ENCODE data around the gene UBC.
A peak's percentile ranks its signal among the peaks of the same experiment; 100 is the strongest.
"Not testable (repeated sequence)": the region's sequence is repeated elsewhere in the genome, so short reads cannot be mapped to it uniquely, and the experiment has no call there.

UBC gene

DNA sequence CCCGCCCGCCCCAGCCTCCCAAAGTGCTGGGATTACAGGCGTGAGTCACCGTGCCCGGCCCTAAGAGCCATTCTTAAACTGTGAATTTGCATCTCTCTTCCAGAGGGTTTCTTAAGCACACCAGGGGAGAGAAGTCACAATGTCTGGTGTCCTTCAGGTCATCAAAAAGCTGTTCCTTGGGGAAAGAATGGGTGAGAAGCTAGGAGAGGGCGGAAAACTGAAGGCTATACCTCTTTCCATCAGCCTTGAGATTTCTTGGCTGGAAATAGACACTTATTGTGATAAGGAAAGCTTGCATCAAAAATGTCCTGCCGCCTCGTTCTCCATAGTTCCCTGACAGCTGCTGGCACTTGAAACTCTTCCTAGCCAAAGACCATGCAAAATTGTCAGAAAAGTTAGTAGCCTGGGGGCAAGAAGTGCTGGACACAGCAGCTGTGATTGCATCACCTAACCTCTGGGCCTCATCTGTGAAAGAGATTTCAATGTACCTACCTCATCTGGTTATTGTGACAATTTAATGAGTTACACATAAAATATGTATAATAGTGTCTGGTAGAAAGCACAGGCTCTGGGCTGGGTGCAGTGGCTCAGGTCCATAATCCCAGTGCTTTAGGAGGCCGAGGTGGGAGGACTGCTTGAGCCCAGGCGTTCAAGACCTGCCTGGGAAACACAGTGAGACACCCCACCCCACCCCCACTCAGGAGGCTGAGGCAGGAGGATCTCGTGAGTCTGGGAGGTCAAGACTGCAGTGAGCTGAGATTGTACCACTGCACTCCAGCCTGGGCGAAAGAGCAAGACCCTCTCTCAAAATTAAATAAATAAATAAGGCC, 9.7 kb upstream of the UBC start:
- Histone ChIP-seq H3K9ac (ENCODE audit: low read depth in 1 of 2, low read length in 2 of 2) (no peak overlapping the region), H3K4me3 (ENCODE audit: low read length in 2 of 2) (no peak overlapping the region), H3K9me3 (ENCODE audit: control insufficient read depth in 2 of 2, low read length in 2 of 2) (no peaks in the 10 kb centered on the region), H3K27ac (ENCODE audit: low read depth in 2 of 2, low read length in 2 of 2) (no peak overlapping the region), H3K4me1 (ENCODE audit: control insufficient read depth in 2 of 2, insufficient read depth in 2 of 2, low read length in 2 of 2) (peaks cover 23 to 40% of the 10 kb centered on the region in 2 donors), H3K36me3 (ENCODE audit: control insufficient read depth in 2 of 2, insufficient read depth in 2 of 2, low read length in 2 of 2) (no peaks in the 10 kb centered on the region), H3K27me3 (ENCODE audit: control insufficient read depth in 2 of 2, insufficient read depth in 2 of 2, low read length in 2 of 2) (no peaks in the 10 kb centered on the region)

DNA sequence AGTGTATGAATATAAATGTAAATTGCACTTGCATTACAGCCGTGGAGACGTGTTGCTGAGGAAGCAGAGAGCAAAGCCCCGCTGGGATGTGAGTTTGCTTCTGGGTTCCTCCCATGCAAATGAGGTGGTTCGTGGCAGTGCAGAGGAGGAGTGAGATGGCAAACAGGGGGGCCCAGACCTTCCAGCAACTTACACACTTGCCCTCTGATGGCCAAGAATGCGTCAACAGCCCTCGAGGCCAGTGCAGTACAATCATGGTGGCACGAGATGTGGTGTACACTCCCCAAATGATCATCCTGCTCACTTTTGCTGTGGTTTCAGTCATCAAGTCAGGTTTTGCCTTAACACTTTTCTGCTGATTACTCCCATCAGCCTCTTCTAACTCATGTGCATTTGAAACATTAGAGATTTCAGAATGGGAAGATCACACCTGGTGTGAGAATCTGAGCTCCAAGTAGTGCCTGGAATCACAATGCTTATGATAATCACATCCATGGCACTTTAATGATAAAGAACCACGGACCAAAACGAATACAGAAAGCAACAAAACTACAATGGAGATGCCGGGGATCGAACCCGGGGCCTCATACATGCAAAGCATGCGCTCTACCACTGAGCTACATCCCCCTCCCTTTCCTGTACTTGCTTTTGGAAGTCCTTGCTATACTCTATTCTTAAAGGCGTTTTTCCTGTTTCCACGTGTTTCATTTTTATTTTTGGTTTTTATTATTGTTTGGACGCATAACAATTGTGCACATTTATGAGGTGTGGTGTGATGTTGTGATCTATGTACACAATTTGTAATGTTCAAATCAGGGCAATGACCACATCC, 7.0 kb upstream of the UBC start:
- Histone ChIP-seq H3K9ac (ENCODE audit: low read depth in 1 of 2, low read length in 2 of 2) (peak overlapping the region; percentile 54 to 55), H3K36me3 (ENCODE audit: control insufficient read depth in 2 of 2, insufficient read depth in 2 of 2, low read length in 2 of 2) (no peaks in the 10 kb centered on the region), H3K27me3 (ENCODE audit: control insufficient read depth in 2 of 2, insufficient read depth in 2 of 2, low read length in 2 of 2) (no peaks in the 10 kb centered on the region), H3K27ac (ENCODE audit: low read depth in 2 of 2, low read length in 2 of 2) (peak overlapping the region; percentile 99 to 100), H3K9me3 (ENCODE audit: control insufficient read depth in 2 of 2, low read length in 2 of 2) (no peaks in the 10 kb centered on the region), H3K4me3 (ENCODE audit: low read length in 2 of 2) (peak overlapping the region; percentile 60 to 65), H3K4me1 (ENCODE audit: control insufficient read depth in 2 of 2, insufficient read depth in 2 of 2, low read length in 2 of 2) (peaks cover 37 to 48% of the 10 kb centered on the region in 2 donors)

DNA sequence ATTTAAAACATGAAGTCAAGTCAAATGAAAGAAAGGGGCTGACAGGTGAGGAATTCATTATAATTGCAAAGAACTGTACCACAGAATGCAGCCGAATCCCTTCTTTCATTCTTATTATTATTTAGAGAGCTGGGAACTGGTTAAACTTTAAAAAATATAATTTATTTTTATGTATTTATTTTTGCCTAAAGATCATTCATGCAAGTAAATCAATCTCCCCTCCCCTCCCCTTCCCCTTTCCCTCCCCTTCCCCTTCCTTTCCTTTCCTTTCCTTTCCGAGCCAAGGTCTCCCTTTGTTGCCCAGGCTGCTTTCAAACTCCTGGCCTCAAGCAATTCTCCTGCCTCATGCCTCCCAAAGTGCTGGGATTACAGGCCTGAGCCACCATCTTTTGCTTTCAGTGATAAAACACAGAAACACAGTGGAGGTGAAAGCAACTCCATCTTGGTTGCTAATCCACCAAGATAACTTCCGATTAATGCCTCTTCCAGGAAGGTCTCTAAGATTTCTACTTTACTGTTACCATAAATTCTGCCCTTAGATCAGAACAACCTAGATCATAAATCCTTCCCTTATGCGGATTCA, 6.0 kb upstream of the UBC start:
- Histone ChIP-seq H3K36me3 (ENCODE audit: control insufficient read depth in 2 of 2, insufficient read depth in 2 of 2, low read length in 2 of 2) (no peaks in the 10 kb centered on the region), H3K9ac (ENCODE audit: low read depth in 1 of 2, low read length in 2 of 2) (peak overlapping the region; percentile 70 to 99), H3K9me3 (ENCODE audit: control insufficient read depth in 2 of 2, low read length in 2 of 2) (no peaks in the 10 kb centered on the region), H3K27ac (ENCODE audit: low read depth in 2 of 2, low read length in 2 of 2) (peak overlapping the region; percentile 99 to 100), H3K27me3 (ENCODE audit: control insufficient read depth in 2 of 2, insufficient read depth in 2 of 2, low read length in 2 of 2) (no peaks in the 10 kb centered on the region), H3K4me3 (ENCODE audit: low read length in 2 of 2) (peak overlapping the region in 1 of 2 donors; percentile 55), H3K4me1 (ENCODE audit: control insufficient read depth in 2 of 2, insufficient read depth in 2 of 2, low read length in 2 of 2) (peaks cover 46 to 55% of the 10 kb centered on the region in 2 donors)

DNA sequence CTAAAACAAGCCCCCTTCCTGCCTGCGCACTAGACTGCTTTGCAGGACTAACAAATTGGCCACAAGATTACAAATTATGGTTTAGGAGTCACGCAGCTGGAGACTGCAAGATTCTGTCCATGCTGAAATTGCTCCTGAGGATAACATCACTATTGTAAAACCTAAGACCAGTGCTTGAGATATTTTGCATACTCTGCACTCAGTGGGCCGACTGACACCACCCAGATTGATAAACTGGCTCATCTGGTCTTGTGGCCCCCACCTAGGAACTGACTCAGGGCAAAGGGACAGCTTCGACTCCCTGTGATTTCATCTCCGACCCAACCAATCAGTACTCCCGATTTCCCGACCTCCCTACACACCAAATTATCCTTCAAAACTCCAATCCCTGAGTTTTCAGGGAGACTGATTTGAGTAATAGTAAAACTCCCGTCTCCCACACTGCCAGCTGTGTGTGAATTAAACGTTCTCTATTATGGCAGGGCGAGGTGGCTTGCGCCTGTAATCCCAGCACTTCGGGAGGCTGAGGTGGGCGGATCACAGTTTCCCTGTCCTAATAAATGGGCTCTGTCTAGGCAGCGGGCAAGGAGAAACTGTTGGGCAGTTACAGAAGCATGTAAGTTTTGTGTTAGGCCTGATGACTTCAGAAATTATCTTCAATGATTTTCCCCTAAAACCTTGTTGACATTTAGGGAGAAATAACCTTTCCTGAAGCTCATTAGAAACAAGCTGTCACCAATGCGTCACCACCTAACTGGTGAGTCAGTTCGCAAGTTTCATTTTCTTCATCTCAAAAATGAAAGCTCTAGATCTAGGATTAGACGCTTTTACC, 5.3 kb upstream of the UBC start:
- peak overlapping the region; percentile 99 to 100 for H3K27ac ChIP-seq (ENCODE audit: low read depth in 2 of 2, low read length in 2 of 2)
- H3K36me3 ChIP-seq (ENCODE audit: control insufficient read depth in 2 of 2, insufficient read depth in 2 of 2, low read length in 2 of 2), result no peaks in the 10 kb centered on the region
- peaks cover 48 to 59% of the 10 kb centered on the region in 2 donors for H3K4me1 ChIP-seq (ENCODE audit: control insufficient read depth in 2 of 2, insufficient read depth in 2 of 2, low read length in 2 of 2)
- H3K27me3 ChIP-seq (ENCODE audit: control insufficient read depth in 2 of 2, insufficient read depth in 2 of 2, low read length in 2 of 2), result no peaks in the 10 kb centered on the region
- H3K9ac ChIP-seq (ENCODE audit: low read depth in 1 of 2, low read length in 2 of 2), result peak overlapping the region; percentile 70 to 99
- H3K4me3 ChIP-seq (ENCODE audit: low read length in 2 of 2), result peak overlapping the region in 1 of 2 donors; percentile 55
- H3K9me3 ChIP-seq (ENCODE audit: control insufficient read depth in 2 of 2, low read length in 2 of 2), result no peaks in the 10 kb centered on the region

DNA sequence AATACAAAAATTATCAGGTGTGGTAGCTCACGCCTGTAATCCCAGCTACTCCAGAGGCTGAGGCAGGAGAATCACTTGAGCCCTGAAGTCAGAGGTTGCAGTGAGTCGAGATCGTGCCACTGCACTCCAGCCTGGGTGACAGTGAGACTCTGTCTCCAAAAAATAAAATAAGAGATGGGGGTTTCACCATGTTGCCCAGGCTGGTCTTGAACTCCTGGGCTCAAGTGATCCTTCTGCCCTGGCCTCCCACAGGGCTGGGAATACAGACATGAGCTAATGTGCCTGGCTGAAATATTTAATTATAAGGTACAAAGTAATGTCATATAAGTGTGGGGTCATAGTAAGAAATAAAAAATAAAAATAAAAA, 4.2 kb upstream of the UBC start:
- peaks cover 48 to 61% of the 10 kb centered on the region in 2 donors for H3K4me1 ChIP-seq (ENCODE audit: control insufficient read depth in 2 of 2, insufficient read depth in 2 of 2, low read length in 2 of 2)
- H3K9me3 ChIP-seq (ENCODE audit: control insufficient read depth in 2 of 2, low read length in 2 of 2); H3K36me3 ChIP-seq (ENCODE audit: control insufficient read depth in 2 of 2, insufficient read depth in 2 of 2, low read length in 2 of 2); H3K27me3 ChIP-seq (ENCODE audit: control insufficient read depth in 2 of 2, insufficient read depth in 2 of 2, low read length in 2 of 2): not testable (repeated sequence)
- peak overlapping the region; percentile 86 to 99 for H3K9ac ChIP-seq (ENCODE audit: low read depth in 1 of 2, low read length in 2 of 2)
- H3K4me3 ChIP-seq (ENCODE audit: low read length in 2 of 2), result peak overlapping the region in 1 of 2 donors; percentile 82
- peak overlapping the region; percentile 99 to 100 for H3K27ac ChIP-seq (ENCODE audit: low read depth in 2 of 2, low read length in 2 of 2)

DNA sequence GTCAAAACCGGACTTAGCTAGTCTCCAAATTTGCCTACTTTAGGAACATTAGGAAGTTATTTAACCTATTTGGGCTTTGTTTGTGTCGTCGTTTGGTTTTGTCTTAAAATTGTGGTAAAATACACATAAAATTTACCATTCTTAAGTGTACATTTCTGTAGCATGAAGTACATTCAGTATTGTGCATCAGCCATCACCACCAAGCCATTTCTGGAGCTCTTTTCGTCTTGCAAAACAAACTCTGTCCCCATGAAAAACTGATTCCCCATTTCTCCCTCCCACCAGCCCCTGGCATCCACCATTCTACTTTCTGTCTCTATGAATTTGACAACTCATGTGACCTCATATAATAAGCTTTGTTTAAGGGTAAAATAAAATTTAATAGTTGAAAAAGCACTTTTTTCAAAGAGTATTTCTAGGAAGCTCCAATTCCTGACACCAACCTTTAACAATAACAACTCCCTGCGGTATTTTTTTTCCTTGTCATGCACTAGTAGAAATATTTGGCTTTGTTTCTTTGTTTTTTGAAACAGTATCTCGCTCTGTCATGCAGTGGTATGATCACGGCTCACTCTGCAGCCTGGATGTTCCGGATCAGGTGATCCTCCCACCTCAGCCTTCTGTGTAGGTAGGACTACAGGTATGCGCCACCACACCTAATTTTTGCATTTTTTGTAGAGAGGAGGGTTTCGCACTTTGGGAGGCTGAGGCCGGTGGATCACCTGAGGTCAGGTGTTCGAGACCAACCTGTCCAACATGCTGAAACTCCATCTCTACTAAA, 3.6 kb upstream of the UBC start:
- Histone ChIP-seq H3K36me3 (ENCODE audit: control insufficient read depth in 2 of 2, insufficient read depth in 2 of 2, low read length in 2 of 2) (peaks cover 7% of the 10 kb centered on the region in 2 donors), H3K9me3 (ENCODE audit: control insufficient read depth in 2 of 2, low read length in 2 of 2) (no peaks in the 10 kb centered on the region), H3K4me3 (ENCODE audit: low read length in 2 of 2) (peak overlapping the region; percentile 66 to 82), H3K27ac (ENCODE audit: low read depth in 2 of 2, low read length in 2 of 2) (peak overlapping the region; percentile 99 to 100), H3K9ac (ENCODE audit: low read depth in 1 of 2, low read length in 2 of 2) (peak overlapping the region; percentile 86 to 99), H3K4me1 (ENCODE audit: control insufficient read depth in 2 of 2, insufficient read depth in 2 of 2, low read length in 2 of 2) (peaks cover 48 to 61% of the 10 kb centered on the region in 2 donors), H3K27me3 (ENCODE audit: control insufficient read depth in 2 of 2, insufficient read depth in 2 of 2, low read length in 2 of 2) (no peaks in the 10 kb centered on the region)

DNA sequence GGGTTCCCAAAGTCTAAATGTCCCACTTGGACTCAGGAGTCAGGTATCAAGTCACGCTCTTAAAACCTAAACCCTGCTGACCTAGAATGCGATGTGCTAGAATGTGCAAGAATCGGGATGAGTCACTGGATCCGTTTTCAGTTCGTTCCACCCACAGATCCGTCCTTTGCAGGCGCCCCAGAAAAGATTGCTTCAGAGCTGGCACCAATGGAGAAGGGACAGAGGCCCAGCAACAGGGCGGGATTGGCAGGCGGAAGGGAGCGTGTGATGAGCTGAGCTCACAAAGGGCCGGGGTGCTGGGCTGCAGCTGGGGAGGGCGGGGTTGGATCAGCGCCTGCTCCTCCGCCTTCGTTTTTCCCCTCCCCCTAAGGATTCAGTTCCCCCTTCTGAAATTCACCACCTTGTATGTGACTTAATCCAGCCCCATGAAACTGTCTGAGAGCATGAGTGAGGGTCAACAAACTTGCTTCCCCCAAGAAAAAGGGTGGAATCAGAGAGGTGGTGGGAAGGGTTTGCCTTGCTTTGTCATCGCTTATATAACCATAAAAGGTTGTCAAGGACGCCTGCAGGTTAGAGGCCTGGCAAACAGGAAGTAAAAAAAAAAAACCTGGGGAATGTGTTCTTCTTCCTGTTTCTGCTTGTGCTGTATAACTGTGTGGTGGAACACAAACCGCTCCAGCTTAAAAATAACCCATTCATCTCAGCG, 2.8 kb upstream of the UBC start:
- H3K36me3 ChIP-seq (ENCODE audit: control insufficient read depth in 2 of 2, insufficient read depth in 2 of 2, low read length in 2 of 2), result peaks cover 14% of the 10 kb centered on the region in 2 donors
- H3K27ac ChIP-seq (ENCODE audit: low read depth in 2 of 2, low read length in 2 of 2), result peak overlapping the region; percentile 99 to 100
- H3K4me1 ChIP-seq (ENCODE audit: control insufficient read depth in 2 of 2, insufficient read depth in 2 of 2, low read length in 2 of 2), result peaks cover 48 to 61% of the 10 kb centered on the region in 2 donors
- no peaks in the 10 kb centered on the region for H3K27me3 ChIP-seq (ENCODE audit: control insufficient read depth in 2 of 2, insufficient read depth in 2 of 2, low read length in 2 of 2)
- H3K9me3 ChIP-seq (ENCODE audit: control insufficient read depth in 2 of 2, low read length in 2 of 2), result no peaks in the 10 kb centered on the region
- H3K4me3 ChIP-seq (ENCODE audit: low read length in 2 of 2), result peak overlapping the region; percentile 68 to 98
- peak overlapping the region; percentile 86 to 99 for H3K9ac ChIP-seq (ENCODE audit: low read depth in 1 of 2, low read length in 2 of 2)

DNA sequence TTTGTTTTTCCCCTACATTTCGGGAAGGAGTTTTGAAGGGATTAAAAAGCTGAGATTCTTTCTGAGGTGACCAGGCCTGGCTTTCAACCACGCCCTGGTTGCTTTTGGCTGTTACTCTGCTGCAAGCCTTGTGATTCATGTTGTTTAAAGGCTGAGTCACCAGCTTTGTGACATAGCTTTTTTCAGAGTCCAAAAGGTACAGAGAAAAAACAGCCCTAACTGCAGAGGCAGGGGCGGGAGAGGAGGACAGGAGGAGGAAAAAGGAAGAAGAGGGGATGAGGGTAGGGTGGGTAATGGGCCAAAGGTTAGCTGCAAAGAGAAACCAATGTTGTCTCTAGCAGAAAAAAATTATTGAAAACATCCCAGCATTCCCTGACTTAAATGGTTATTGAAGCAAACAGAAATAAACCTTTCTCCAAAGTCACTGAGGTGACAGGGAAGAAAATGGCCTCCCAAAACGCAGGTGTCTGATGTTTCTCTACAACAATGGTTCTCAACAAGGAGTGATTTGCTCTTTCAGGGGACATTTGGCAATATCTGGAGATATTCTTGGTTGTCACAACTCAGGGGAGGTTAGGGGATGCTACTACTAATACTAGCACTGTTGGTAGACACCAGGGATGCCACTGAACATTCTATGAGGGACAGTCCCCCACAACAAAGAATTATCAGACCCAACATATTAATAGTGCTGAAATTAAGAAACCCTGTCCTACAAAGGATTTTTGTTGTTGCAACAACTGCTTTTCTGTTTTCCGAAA, 2.1 kb upstream of the UBC start:
- Histone ChIP-seq H3K36me3 (ENCODE audit: control insufficient read depth in 2 of 2, insufficient read depth in 2 of 2, low read length in 2 of 2) (peaks cover 16% of the 10 kb centered on the region in 2 donors), H3K27ac (ENCODE audit: low read depth in 2 of 2, low read length in 2 of 2) (peak overlapping the region; percentile 99 to 100), H3K9me3 (ENCODE audit: control insufficient read depth in 2 of 2, low read length in 2 of 2) (no peaks in the 10 kb centered on the region), H3K4me1 (ENCODE audit: control insufficient read depth in 2 of 2, insufficient read depth in 2 of 2, low read length in 2 of 2) (peaks cover 45 to 59% of the 10 kb centered on the region in 2 donors), H3K4me3 (ENCODE audit: low read length in 2 of 2) (peak overlapping the region; percentile 87 to 98), H3K27me3 (ENCODE audit: control insufficient read depth in 2 of 2, insufficient read depth in 2 of 2, low read length in 2 of 2) (no peaks in the 10 kb centered on the region), H3K9ac (ENCODE audit: low read depth in 1 of 2, low read length in 2 of 2) (peak overlapping the region; percentile 99 to 100)
